B cell (primary cell): ENCODE data around the gene EML6. TPM values are rescaled to one million over a fixed set of nuclear protein-coding genes. Genes with fewer than 3 reads are reported as not detected.

Experiments used
- ATAC-seq: fragments of 200-7000 bp; cut with Tn5 transposase; one replicate; pipeline ENCODE4 v1.10.0; 2021; ENCODE audit warnings: low read depth, mild to moderate bottlenecking, moderate number of reproducible peaks, moderate library complexity
- CTCF ChIA-PET: fragments of 350-600 bp; sonication (Branson Sonifier 250); formaldehyde crosslinking; loops from one replicate; lab custom pipeline; 2021; ENCODE audit warnings: antibody characterized with exemption, inconsistent platforms; lab: Charles Lee
- POLR2A ChIA-PET: fragments of 350-600 bp; sonication (Branson Sonifier 250); formaldehyde crosslinking; loops from one replicate; lab custom pipeline; 2021; ENCODE audit warnings: antibody characterized with exemption; lab: Charles Lee
- DNase-seq: peaks from one replicate; pipeline ENCODE4 v3.0.0; 2013
- H2AFZ ChIP-seq: 2 replicates; pipeline ENCODE4 v1.6.1; 2012; ENCODE audit warnings: mild to moderate bottlenecking, low read depth, low read length; ENCODE audit not compliant: insufficient read depth, poor library complexity, severe bottlenecking
- H3K27ac ChIP-seq, 2 donors: 1 replicate in 1 of 2; 2 replicates in 1 of 2; pipeline ENCODE4 v1.5.1; 2012 to 2013; ENCODE audit warnings: low read length in 2 of 2, mild to moderate bottlenecking in 2 of 2, moderate library complexity in 1 of 2
- H3K27me3 ChIP-seq, 4 experiments: fragments of 200-600 bp in 1 of 4; sonication (generic) in 1 of 4; replicated peaks in 1 of 4; 1 replicate in 2 of 4; 2 replicates in 2 of 4; pipeline versions ENCODE4 v1.6.1 to v1.7.0; 2013 to 2016; ENCODE audit warnings: low read length in 3 of 4, mild to moderate bottlenecking in 2 of 4, mixed read lengths in 1 of 4, moderate library complexity in 1 of 4; ENCODE audit not compliant: insufficient read depth in 4 of 4, control insufficient read depth in 3 of 4; ENCODE audit errors: control extremely low read depth in 1 of 4
- H3K36me3 ChIP-seq, 2 experiments: replicated peaks in 1 of 2; 1 replicate in 1 of 2; 2 replicates in 1 of 2; pipeline versions ENCODE4 v1.6.1 to v1.7.1; 2013; ENCODE audit warnings: low read length in 1 of 2; ENCODE audit not compliant: insufficient read depth in 2 of 2, control insufficient read depth in 1 of 2; ENCODE audit errors: control extremely low read depth in 1 of 2, extremely low read depth in 1 of 2
- H3K4me1 ChIP-seq, 2 donors: fragments of 200-600 bp in 1 of 2; sonication (generic) in 1 of 2; 1 replicate in 1 of 2; 2 replicates in 1 of 2; pipeline versions ENCODE4 v1.5.1 to v1.6.1; 2013 to 2017; ENCODE audit warnings: low read length in 2 of 2; ENCODE audit not compliant: control insufficient read depth in 2 of 2, insufficient read depth in 2 of 2
- H3K4me2 ChIP-seq: replicated peaks from 2 replicates; pipeline ENCODE3; 2012; ENCODE audit warnings: mild to moderate bottlenecking, low read depth, low read length; ENCODE audit not compliant: poor library complexity, severe bottlenecking
- H3K4me3 ChIP-seq, 5 experiments: fragments of 200-600 bp in 1 of 5; sonication (generic) in 1 of 5; 1 replicate in 3 of 5; 2 replicates in 2 of 5; pipeline versions ENCODE4 v1.5.1 to v1.7.0; 2011 to 2016; ENCODE audit warnings: low read length in 4 of 5, mild to moderate bottlenecking in 4 of 5, low read depth in 2 of 5, control low read depth in 1 of 5, moderate library complexity in 1 of 5; ENCODE audit not compliant: insufficient read depth in 1 of 5; ENCODE audit errors: control extremely low read depth in 1 of 5, extremely low read depth in 1 of 5
- H3K79me2 ChIP-seq: fragments of 200-600 bp; sonication (generic); one replicate; pipeline ENCODE4 v1.6.0; 2016; ENCODE audit warnings: low read length; ENCODE audit not compliant: control insufficient read depth, insufficient read depth
- H3K9ac ChIP-seq: fragments of 200-600 bp; sonication (generic); 2 replicates; pipeline ENCODE4 v1.6.1; 2017; ENCODE audit warnings: mild to moderate bottlenecking, low read length, moderate library complexity
- H3K9me3 ChIP-seq, 3 donors: one replicate each; pipeline versions ENCODE4 v1.6.1 to v1.7.1; 2013; ENCODE audit warnings: low read length in 2 of 3; ENCODE audit not compliant: control insufficient read depth in 2 of 3, insufficient read depth in 1 of 3; ENCODE audit errors: control extremely low read depth in 1 of 3
- H4K20me1 ChIP-seq: 2 replicates; pipeline ENCODE4 v1.6.0; 2012; ENCODE audit warnings: mild to moderate bottlenecking, low read length; ENCODE audit not compliant: insufficient read depth, control insufficient read depth, poor library complexity, severe bottlenecking
- H3K27ac Mint-ChIP-seq: one replicate; pipeline ENCODE4 v1.8.0; 2021; ENCODE audit warnings: mixed read lengths
- H3K27me3 Mint-ChIP-seq: one replicate; pipeline ENCODE4 v1.8.0; 2021; ENCODE audit warnings: mixed read lengths
- H3K4me1 Mint-ChIP-seq: one replicate; pipeline ENCODE4 v1.8.0; 2021; ENCODE audit warnings: mixed read lengths
- H3K4me3 Mint-ChIP-seq: one replicate; pipeline ENCODE4 v1.8.0; 2021; ENCODE audit warnings: mixed read lengths
- H3K9me3 Mint-ChIP-seq: one replicate; pipeline ENCODE4 v1.8.0; 2022; ENCODE audit warnings: mixed read lengths; ENCODE audit not compliant: insufficient read depth
- CTCF ChIP-seq: fragments of 200-600 bp; IDR thresholded peaks from one replicate; pipeline ENCODE4 v1.8.0; 2022; ENCODE audit warnings: antibody characterized with exemption, mild to moderate bottlenecking
- EZH2 ChIP-seq: IDR thresholded peaks from 2 replicates; pipeline ENCODE4 v1.6.1; 2012; ENCODE audit warnings: borderline replicate concordance, low read depth, mild to moderate bottlenecking, moderate library complexity, low read length; ENCODE audit not compliant: insufficient read depth, poor library complexity, severe bottlenecking
- WGBS: methylation state at CpG from one replicate; pipeline ENCODE4 v1.1.5; 2013; ENCODE audit warnings: missing lambda C conversion rate; ENCODE audit not compliant: insufficient coverage; 5-methylcytosine and 5-hydroxymethylcytosine counted together
- intact Hi-C: fragments of 100-400 bp; cut with micrococcal nuclease; formaldehyde crosslinking; loops from one replicate; pipeline ENCODE4 v1.10.0; 2022
- polyA plus RNA-seq: library from polyadenylated mRNA; depleted of rRNA; stranded (reverse); fragments of >200 nt; gene quantifications from 2 replicates; pipeline ENCODE4 v1.2.3, GENCODE V29; 2012
- total RNA-seq, 2 donors: library from RNA; stranded (reverse); fragments of 120-200 nt in 1 of 2; gene quantifications; 1 replicate in 1 of 2; 2 replicates in 1 of 2; pipeline versions ENCODE4 v1.2.3 to v1.2.4, GENCODE V29; 2013 to 2022

EML6 gene
- total and polyA plus RNA-seq, 2 donors (not counting 1 experiment from before 2014, with no cell fraction given): 42.5 to 53.7 TPM

DNA sequence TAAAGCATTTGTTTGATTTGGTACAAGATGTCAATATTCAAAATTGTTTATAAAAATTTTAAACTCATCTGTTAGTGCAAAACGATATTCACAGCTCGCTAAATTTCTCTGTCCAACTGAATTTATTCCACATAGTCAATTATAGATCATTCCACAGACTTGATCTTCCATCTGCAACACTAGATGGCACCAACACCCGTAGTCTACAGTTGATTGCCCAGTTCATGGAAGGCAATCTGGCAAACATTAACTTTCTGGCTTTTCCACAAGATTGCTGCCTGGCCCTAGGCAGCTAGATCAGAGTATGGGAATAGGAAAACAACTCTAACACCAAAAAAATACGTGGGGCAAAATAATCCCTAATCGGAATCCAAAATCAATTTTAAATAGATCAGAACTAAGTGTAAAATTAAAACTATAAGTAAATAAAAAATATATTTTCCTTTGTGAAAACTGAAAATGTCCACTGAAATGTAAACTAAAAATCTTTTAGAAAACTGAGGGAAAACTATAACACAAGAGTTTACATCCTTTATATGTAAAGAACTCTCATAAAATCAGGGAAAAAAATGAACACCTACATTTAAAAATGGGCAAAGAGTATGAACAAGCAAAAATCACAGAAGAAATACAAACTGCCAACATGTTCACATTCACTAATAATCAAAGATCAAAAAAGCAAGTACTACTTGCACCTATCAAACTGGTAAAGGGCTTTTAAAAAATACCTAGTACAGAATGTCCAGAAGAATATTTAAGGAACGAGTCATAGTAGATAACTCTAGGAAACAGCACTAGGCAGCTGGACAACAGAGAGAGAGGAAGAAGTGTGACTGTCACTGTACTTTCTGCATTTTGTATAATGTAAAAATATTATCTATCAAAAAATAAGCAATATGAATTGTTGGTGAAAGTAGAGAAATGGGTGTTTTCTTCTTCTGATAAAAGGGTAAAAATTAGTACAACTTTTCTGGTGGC, 291.8 kb downstream of the EML6 start:
- POLR2A ChIA-PET: no interaction called here
- 77% methylated on average over 3 of the region's 6 CpGs for WGBS
- Histone ChIP-seq H3K36me3 (peaks cover 0 to 3% of the 10 kb centered on the region in 2 experiments), H3K4me2 (no peak overlapping the region), H4K20me1 (no peaks in the 10 kb centered on the region), H2AFZ (no peak overlapping the region), H3K9ac (no peak overlapping the region), H3K27me3 (no peaks in the 10 kb centered on the region), H3K79me2 (peaks cover 98% of the 10 kb centered on the region), H3K27ac (no peak overlapping the region), H3K4me3 (no peak overlapping the region), H3K4me1 (peaks cover 21 to 41% of the 10 kb centered on the region in 2 donors), H3K9me3 (no peaks in the 10 kb centered on the region)
- Mint-ChIP-seq H3K27me3 (no peaks in the 10 kb centered on the region), H3K9me3 (no peaks in the 10 kb centered on the region), H3K27ac (peak overlapping the region; percentile 22), H3K4me3 (no peak overlapping the region), H3K4me1 (peaks cover 57% of the 10 kb centered on the region)
- CTCF ChIA-PET: interaction anchor here (0.8 to 14.5 kb wide), 7 partner anchors 9 to 162 kb away, joined by 3 to 190 read pairs (median 10); partner anchors contain the start of gene RTN4
- DNase-seq: peak; percentile 63
- intact Hi-C loops: loop anchor here (1.0 to 5.0 kb wide), 3 partner anchors 153 to 417 kb away; no protein-coding TSS in a partner anchor
- TF ChIP-seq EZH2 (no peak), CTCF (peak; percentile 64)
- peak; percentile 37 for ATAC-seq
